GM06990 (cell line): ENCODE data around the gene LCNL1.

ENCODE experiments used
- DNase-seq: peaks from one replicate; pipeline ENCODE4 v3.0.0-alpha.2; 2011; ENCODE audit not compliant: insufficient read length; ENCODE audit errors: extremely low read depth
- H3K27me3 ChIP-seq: replicated peaks from 2 replicates; pipeline ENCODE4 v1.6.0; 2011; ENCODE audit warnings: low read length; ENCODE audit not compliant: control insufficient read depth, insufficient read depth
- H3K36me3 ChIP-seq: 2 replicates; pipeline ENCODE4 v1.5.1; 2011; ENCODE audit warnings: low read length; ENCODE audit not compliant: control insufficient read depth, insufficient read depth
- H3K4me3 ChIP-seq: replicated peaks from 2 replicates; pipeline ENCODE4 v1.5.1; 2011; ENCODE audit warnings: low read depth, mild to moderate bottlenecking, control low read depth, low read length
- CTCF ChIP-seq: IDR thresholded peaks from 2 replicates; pipeline ENCODE4 v1.5.1; 2011; ENCODE audit warnings: low read length, control low read depth, mild to moderate bottlenecking, inconsistent platforms; ENCODE audit not compliant: insufficient read depth, poor library complexity, severe bottlenecking

LCNL1 gene

GRCh38 chr9:137021568-137021978 lies 38.8 kb downstream of the LCNL1 start:
- no peak for TF ChIP-seq CTCF
- no peaks in the 10 kb centered on the region; the same call in 1 of the 2 replicates for H3K27me3 ChIP-seq
- no peak overlapping the region for H3K4me3 ChIP-seq
- H3K36me3 ChIP-seq: no peaks in the 10 kb centered on the region
- no peak for DNase-seq

GRCh38 chr9:137021979-137022661 lies 39.3 kb downstream of the LCNL1 start:
- Histone ChIP-seq H3K36me3 (no peaks in the 10 kb centered on the region), H3K27me3 (no peaks in the 10 kb centered on the region; the same call in 1 of the 2 replicates), H3K4me3 (no peak overlapping the region)
- peak; percentile 70 for DNase-seq
- no peak for TF ChIP-seq CTCF

GRCh38 chr9:137022662-137023008 lies 39.8 kb downstream of the LCNL1 start:
- Histone ChIP-seq H3K4me3 (no peak overlapping the region), H3K36me3 (no peaks in the 10 kb centered on the region), H3K27me3 (no peaks in the 10 kb centered on the region; the same call in 1 of the 2 replicates)
- no peak for TF ChIP-seq CTCF
- no peak for DNase-seq

GRCh38 chr9:137023157-137023556 lies 40.4 kb downstream of the LCNL1 start:
- no peaks in the 10 kb centered on the region for H3K36me3 ChIP-seq
- no peak for DNase-seq
- H3K27me3 ChIP-seq: no peaks in the 10 kb centered on the region; the same call in 1 of the 2 replicates
- no peak overlapping the region for H3K4me3 ChIP-seq
- no peak for TF ChIP-seq CTCF

- Histone ChIP-seq H3K27me3 (no peaks in the 10 kb centered on the region; the same call in 1 of the 2 replicates), H3K36me3 (no peaks in the 10 kb centered on the region), H3K4me3 (no peak overlapping the region)
- no peak for TF ChIP-seq CTCF
- no peak for DNase-seq
Observed at GRCh38 chr9:137023583-137023991, 40.8 kb downstream of the LCNL1 start.
